GM18861 (cell line): Measurements from ENCODE around the gene TTC31.
A peak's percentile ranks its signal among the peaks of the same experiment; 100 is the strongest.

Experiments
- ATAC-seq: cut with Tn5 transposase; IDR thresholded peaks from one replicate; pipeline ENCODE4 v1.9.1; 2021; ENCODE audit not compliant: unreplicated experiment

Gene TTC31

DNA sequence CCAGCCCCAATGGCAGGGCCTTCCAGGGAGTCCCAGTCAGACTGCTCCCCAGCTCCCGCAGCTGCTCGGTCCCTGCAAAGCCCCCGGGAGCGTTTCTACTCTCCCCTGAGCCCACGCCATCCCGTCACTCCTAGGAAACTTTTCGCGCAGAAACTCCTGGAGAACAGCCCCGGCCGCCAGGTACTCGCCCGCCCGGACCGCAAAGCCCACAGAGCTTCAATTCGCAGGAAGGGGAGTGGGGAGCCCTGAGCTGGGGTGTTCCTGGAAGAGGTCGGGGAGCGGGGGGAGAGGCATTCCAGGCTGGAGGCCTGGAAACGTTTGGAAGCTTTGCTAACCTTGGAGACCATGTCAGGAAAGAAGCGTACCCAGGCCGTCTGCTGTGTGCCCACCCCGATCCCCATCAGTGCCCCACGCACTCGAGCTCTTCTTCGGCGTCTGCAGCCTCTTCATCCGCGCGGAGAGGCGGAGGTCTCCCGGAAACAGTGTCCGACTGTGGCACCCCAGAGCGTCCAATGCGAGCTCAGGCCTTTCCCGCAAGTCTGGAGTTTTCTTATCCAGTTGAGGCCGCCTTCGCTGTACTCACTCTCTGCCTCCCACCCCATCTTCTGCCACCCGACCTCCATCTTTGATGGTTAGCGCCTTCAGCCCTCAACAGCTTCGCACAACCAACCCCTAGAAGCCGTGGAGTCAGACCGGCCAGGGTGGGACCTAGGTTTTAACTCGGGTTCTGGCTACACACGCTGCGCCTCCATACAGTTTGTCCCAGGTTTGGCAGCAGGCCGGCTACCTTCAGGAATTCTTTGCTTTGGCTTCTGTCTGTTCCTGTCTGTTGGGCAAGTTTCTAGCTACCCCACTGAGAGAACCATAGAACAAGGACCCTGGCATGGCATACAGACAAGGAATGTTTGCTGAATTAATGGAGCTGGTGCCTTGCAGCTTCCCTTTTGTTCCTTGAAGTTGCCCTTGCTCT lies 20.9 kb downstream of the TTC31 start:
- ATAC-seq: no peak

DNA sequence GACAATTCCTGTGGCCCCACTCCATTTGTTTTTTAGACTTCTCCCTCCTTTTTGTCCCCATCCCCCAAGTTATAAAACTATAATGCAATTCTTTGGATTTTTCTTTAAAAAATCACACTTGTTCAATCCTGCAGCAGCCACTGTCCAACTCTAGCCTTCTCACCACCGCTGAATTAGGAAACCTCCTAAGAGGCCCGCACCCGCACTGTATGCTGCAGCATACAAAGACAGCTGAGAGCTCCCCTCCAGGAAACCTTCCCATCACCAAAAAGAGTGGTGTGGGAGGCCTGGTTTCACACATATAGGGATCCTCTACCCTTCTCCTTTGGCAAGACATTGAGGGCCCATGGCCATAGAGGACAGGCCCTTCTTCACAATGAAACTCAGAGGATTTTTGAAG lies 21.7 kb downstream of the TTC31 start:
- ATAC-seq: no peak

DNA sequence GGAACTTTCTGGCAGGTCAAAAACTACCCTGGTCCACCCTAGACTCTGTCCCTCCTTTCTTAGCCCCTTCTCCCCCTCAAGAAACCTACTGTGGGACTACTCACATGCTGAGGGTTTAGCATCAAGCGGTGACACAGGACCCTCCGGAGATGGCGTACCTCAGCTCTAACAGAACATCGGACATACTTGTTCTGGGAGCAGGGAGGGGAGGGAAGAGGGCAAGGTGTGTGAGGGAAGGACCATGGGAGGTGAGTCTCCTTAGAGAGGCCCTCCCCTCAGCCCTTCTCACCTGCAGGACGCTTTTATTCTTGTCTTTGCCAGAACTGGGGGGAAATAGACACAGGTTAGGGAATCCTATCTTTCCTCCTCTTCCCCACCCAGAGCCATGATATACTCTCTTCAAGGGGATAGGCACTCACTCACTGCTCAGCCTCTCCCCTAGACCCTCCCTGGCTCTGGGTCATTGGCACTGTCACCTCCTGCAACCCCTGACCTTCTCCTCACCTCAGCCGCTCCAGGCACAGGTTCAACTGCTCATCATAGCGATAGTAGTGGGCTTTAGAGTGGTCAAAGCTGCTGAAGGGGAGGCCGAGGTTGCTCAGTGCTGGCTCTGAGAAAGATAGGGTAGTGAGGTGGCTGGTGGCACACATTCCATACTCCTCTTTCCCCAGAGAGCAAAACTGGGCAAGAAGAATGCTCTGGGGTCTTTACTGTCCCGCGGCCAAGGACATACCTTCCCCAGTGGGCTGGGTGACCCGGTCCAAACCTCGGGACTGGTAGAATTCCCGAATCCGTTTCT lies 22.8 kb downstream of the TTC31 start:
- no peak for ATAC-seq

DNA sequence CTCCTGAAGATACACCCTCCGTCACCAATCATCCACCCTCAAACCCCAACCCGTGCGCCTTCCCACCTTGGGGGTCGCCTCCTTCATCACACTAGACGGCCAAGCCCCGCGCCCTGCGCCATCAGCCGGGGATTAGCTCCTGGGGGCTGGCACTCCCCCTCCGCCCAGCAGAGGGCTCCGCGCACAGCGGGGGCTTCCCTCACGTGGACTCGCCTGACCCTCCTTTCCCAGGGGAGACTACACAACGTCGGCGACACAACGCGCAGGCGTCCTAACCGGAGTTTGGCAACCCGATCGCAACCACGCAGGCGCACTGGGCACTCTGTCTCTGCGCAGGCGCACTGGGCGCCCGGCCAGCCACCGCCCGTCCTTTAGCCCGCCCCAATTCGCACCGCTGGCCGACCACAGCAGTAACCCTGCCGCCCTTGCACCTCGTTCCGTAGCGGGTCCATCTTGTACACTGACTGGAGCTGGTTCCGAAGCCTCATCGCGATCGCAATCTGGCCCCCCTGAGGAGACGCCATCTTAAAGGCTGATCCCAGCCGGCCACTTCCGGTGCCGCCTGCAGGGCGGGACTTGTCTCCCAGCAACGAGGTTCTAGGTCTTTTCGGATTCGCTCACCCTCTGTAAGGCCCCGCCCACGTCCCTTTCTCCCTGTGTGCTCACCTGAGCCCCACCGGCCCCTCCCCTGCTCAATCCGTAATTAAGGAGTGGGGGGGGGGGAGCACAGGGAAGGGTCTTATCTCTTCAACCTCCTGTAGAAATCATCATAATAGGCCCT lies 24.5 kb downstream of the TTC31 start, which contains the start of gene PCGF1:
PCGF1 (minus strand) TSS at position 551 of the 781 bp plus-strand sequence; CDS start at position 524, 27 bp downstream.
- peak; percentile 80 for ATAC-seq

DNA sequence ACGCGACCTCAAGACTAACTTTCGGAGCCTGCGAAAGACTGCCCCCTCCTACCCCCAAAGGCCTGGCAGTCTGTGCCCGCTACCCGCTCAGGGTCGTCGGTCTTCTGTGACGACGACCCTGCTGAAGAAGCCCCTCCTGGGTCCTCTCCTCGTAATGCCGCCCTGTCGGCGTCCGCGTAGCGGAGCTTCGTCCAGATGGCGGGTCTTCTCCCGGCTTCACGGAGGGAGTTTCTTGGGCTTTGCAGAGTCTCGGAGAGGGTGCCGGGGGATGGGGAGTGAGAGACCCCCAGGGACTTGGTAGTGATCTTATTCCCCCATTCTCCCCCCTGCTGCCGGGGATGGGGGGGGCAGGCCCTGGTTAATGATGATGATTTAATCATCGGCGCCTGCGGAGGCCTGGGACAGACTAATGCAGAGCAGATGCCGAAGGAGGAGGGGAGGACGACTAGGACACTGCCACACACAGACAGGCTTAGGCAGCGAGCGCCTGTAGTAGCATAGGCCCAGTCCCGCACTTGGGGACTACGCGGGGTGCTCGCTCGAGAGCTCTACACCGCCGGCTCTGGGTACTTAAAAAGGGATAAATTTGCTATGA lies 25.1 kb downstream of the TTC31 start:
- ATAC-seq: peak; percentile 3

DNA sequence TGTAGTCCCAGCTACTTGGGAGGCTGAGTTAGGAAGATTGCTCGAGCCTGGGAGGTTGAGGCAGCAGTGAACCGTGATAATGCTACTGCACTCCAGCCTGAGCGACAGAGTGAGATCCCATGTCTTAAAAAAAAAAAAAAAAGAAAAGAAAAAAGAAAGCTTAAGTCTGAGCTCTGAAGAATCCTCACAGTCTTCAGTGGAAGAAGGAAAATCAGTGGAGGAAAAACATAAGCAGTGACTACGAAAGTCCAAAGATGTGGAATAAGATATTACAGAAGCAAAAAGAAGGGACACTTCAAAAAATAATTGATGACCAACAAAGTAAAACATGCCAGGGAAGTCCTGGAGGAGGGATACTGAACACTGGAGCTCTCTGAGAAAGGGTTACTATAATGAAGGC lies 27.4 kb downstream of the TTC31 start:
- no peak for ATAC-seq

DNA sequence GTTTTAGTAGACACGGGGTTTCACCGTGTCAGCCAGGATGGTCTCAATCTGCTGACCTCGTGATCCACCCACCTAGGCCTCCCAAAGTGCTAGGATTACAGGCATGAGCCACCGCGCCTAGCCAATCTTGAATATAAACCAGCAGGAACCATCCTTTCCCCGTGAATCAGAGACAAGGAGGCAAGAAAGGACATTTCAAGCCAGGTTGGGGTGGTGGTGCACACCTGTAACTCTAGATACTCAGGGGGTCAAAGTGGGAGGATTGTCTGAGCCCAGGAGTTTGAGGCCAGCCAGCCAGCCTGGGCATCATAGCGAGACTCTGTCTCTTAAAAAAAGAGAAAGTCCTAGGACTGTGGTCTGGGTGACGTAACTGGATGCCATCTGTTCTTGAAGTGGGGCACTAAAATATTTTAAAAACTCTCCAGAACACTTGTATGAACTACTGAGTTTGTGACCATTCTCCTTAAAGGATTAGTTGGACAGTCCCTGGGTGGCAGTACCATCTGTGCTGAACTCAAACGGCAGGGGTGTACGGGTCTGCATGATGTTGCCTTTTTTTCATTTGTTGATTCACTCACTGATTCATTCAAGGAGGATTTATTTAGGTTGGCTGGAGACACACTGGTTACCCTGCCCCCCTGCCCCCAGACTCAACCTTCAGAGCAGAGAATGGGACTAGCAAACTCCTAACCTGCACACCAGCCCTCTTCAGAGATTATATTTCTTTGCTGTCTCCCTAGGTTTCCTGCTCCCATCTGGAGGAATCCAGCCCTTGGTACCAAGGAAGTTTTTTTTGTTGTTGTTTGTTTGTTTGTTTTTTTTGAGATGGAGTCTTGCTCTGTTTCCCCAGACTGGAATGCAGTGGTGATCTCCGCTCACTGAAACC lies 28.5 kb downstream of the TTC31 start:
- no peak for ATAC-seq

DNA sequence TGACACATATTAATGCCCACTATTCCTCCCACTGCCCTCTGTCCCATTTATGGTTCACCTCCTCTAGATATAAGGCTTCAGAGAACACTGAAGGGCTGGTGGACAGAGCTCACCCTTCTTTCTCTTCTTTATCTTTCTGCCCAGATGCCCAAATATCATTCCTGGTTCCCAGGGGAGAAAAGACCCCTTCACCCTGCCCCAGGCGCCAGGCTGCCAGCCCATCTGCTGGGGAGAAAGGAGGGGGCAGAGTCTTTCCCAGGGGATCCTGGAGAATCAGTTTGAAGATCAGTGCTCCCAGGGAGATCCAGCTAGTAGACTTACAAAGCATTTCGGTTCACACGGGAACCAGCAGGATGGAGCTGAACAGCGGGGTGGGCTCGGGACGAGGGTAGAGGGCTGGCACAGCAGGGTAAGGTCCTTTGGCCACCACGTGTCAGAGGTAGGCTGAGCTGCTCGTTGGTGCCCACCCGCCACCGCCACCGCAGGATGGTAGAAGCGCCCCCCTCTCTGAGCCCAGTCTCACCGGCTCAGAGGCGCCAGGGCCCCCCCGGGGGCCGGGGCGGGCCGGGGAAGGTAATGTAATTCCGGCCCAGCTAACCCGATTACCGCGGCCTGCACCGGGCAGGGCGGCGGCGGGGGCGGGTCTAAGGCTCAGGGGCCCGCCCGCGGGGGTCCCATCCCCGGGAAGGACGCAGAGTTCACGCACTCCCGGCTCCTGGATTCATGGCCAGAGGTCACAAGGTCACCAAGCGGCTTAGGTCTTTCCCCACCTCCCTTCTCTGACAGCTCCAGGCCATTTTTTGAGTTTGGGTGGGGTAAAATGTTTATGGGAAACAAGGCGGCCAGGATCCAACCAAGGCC lies 30.1 kb downstream of the TTC31 start:
- ATAC-seq: no peak

DNA sequence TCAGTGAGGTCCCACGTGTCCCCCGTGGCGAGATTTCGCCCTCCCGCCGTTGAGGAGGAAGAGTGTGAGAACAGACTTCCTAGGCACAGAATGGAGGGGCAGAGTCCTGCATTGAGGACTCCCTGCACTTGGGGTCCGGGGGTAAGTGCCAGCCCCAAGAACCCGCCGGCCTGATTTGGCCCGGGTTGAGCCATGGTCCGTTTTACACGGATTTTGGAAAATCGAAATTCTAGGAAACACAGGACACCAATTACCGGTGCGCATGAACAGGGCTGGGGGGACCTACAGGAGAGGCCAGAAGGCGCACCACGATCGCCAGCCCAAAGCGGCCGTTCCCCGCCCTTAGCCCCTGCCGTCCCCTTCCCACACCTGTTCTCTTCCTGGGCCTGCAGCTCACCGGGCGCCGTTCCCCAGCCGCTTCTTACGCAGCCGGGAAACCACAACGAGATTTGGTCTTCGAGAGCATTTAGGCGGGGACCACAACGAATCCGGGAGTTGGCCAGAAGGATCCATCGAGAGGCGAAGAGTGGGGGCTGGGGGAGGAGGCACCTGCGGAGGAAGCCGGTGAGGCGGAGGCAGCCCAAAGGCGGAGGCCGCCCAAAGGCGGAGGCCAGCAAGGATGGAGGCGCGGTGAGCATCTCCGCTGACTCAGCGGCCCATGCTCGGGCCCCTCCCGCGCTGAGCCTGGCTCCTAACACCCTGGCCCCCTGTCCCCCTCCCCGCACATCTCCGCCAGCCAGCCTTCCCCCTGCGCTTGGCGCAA lies 30.9 kb downstream of the TTC31 start:
- no peak for ATAC-seq

DNA sequence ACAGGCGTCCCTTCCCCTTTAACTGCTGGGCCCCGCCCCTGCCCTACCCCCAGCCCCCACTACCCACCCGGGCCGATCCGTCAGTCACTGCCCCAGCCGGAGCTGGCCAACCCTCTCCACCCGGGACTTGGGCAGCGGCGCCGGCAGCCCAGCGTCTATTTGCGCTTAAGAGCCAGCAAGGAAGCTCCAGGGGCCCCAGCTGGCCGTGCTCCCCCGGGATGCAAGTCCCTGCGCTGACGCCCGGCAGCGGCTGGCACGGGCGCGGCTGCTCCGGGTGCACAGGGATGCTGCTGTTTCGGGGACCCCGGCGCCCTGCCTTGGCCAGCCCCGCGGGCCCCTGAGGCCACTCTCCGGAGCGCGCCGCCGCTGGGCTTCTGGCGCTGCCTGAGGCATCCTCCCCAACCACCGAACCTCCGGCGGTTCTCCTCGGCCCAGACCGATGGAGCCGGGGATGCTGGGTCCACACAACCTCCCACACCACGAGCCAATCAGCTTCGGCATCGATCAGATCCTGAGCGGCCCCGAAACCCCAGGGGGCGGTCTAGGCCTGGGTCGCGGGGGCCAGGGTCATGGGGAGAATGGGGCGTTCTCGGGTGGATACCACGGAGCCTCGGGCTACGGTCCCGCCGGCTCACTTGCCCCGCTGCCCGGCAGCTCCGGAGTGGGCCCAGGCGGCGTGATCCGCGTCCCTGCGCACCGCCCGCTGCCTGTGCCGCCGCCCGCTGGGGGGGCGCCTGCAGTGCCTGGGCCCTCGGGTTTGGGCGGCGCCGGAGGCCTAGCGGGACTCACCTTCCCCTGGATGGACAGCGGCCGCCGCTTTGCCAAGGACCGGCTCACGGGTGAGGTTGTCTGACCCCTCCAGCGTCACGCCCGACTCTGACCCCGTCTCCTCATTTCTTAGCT lies 31.7 kb downstream of the TTC31 start, which contains the start of gene TLX2:
TLX2 (plus strand) TSS at position 83 of the 903 bp plus-strand sequence; CDS start at position 440, 357 bp downstream.
- no peak for ATAC-seq

DNA sequence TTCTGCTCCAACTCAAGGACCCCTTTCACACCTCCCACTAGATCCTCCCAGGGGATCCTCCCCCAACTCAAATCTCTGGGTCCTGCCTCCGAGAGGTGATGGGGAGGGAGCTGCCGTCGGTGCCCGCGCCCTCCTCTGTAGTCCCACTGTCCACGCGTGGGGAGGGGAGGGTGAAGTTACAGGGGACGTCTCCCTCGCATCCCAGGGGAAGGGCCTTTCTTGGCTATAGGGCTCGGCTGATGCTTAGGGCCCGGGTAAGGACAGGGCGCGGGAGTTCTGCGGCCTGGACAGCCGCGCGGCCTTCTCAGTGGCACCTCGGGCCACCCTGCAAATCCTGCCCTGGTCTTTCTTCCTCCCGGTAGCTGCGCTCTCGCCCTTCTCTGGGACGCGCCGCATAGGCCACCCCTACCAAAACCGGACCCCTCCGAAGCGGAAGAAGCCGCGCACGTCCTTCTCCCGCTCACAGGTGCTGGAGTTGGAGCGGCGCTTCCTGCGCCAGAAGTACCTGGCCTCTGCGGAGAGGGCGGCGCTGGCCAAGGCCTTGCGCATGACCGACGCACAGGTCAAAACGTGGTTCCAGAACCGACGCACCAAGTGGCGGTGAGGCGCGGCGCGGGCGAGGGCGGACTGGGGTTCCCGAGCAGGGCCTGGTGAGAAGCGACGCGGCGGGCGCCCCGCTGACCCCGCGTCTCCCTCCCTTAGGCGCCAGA lies 32.5 kb downstream of the TTC31 start:
- ATAC-seq: no peak

DNA sequence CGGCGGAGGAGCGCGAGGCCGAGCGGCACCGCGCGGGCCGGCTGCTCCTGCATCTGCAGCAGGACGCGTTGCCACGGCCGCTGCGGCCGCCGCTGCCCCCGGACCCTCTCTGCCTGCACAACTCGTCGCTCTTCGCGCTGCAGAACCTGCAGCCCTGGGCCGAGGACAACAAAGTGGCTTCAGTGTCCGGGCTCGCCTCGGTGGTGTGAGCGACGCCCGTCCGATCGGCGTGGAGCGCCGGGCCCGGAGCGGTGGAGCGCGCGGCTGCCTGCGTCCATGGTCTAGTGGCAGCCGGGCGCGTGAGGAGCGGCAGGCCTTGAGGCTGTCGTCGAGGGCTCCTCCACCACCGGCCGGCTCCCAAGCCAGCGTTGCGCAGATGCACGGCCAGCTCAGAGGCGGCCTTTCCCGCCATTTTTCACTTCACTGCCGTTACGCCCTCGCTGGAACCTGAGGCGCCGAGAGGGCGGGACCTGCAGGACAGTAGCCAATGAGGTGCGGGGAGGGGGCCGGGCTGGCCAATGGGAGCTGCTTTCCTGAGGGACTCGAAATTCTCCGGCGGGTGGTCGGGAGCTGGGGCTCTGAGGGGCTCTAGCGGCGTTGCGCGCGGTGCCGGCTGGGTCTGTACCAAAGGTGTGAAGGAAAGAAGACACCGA lies 33.2 kb downstream of the TTC31 start:
- ATAC-seq: no peak

DNA sequence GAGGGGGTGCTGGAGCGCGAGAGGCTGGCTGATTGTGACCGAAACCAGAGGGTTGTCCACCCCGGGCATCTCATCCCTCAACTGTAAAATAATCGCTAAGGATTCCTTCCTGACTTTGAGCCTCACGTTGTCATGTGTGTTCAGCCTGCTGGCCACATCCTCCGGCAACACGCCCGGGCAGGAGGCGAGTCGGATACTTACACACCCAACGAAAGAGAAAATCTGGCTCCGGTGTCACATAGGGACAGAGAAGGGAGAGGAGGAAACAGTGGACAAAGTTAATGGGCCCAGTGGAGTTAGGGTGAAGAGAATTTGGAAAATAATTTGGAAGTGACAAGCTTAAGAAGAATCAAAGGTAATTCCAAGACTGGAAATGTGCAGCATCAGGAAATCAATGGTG lies 33.8 kb downstream of the TTC31 start:
- no peak for ATAC-seq

DNA sequence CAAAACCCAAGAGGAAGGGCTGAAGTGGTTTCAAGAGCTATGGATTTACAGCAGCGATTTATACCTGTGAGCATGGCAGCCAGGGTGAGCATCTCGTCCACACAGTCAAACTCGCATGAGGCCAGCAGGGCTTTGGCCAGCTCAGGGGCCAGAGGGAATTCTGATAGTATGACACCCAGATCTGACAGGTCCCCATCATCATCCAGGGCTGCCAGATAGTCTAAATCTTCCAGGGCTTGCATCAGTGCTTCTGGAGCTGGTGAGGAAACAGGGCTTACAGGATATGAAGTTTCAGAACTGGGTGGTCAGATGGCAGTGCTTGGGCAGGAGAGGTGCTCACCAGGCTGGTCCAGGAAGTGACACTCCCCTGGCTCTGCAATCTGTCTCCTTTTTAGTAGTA lies 39.6 kb downstream of the TTC31 start:
- ATAC-seq: no peak

DNA sequence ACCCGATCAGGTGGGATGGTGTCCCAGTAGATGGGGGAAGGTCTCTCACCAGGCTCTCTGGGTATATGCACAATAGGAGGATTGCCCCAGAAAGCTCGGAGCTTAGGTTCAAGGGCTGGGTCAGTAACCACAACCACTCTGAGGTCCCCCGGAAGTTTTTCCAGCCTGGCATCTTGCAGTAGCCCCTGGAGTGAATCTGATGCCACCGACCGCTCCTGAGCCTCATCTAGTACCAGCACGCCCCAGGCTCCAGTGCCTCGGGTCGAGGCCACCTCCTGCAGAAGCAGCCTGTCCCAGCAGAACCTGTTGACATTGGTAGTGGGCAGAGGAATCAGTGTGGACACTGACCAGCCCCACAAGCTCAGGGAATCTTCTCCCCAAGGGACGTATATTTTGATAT lies 41.1 kb downstream of the TTC31 start:
- no peak for ATAC-seq
